Hematopoietic multipotent progenitor cell (in vitro differentiated cells): ENCODE data around the gene CNTNAP5. TPM values are rescaled to one million over a fixed set of nuclear protein-coding genes. Genes with fewer than 3 reads are reported as not detected.

Experiments
- DNase-seq, 3 donors: peaks; one replicate each; pipeline ENCODE4 v3.0.0-alpha.2; 2011 to 2015; ENCODE audit warnings: low read depth in 2 of 3, low spot score in 2 of 3
- total RNA-seq: library from RNA; depleted of rRNA; stranded (reverse); fragments of >200 nt; gene quantifications from one replicate; pipeline ENCODE4 v1.2.3, GENCODE V29; 2012

CNTNAP5 gene
- total RNA-seq, 1 donor, result 0.27 TPM

DNA sequence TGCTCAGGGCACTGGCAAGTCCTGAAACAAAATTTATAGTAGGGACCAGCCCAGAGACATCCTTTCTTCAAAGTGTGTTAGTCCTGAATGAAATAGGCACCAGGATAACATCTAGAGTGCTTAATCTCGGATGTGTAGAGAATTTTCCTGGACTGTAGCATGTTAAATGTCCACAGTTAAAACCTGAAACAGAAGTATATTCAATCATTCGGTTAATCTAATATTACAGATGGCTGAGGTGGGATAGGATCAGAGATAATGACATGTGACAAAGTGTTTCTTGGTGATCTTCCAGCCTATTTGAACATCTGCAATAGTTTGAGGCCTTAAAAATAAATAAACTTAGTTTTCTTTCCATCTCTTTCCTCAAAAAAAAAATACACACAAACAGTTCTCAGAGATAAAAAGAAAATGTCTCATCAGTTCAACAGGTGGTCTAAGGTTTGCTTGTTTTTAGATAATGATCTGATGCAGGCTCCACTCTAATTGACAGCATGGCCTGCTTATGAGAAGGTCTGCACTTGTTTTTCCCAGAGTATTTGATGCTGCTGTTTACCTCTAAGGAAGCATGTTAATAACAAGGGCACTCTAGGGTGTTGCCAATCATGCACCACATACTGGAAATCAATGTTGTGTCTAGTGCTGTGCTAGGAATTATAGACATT is 25.9 kb downstream of the CNTNAP5 start:
- DNase-seq, result no peak

GRCh38 chr2:124053796-124054195 is 28.7 kb downstream of the CNTNAP5 start:
- no peak for DNase-seq

- DNase-seq, result no peak
Observed at GRCh38 chr2:124063596-124063995, 38.5 kb downstream of the CNTNAP5 start.

DNA sequence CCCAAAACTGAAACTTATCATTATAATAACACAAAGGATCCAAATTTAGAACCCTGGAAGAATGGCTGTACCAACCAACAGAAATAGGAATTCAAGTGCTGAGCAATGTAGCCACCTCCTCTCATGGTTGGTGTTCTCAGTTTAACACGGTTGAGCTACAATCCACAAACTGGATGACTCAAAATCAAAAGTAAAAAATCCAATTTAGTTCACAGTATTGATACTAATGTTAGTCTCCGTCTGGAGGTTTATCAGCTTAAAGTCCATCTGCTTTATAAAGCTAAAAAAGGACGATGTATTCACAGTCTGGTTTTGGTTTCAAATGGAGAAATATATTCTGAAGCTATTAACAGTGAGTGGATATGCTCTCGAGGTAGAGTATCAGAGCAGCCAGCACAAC is 40.5 kb downstream of the CNTNAP5 start:
- DNase-seq, result no peak

DNA sequence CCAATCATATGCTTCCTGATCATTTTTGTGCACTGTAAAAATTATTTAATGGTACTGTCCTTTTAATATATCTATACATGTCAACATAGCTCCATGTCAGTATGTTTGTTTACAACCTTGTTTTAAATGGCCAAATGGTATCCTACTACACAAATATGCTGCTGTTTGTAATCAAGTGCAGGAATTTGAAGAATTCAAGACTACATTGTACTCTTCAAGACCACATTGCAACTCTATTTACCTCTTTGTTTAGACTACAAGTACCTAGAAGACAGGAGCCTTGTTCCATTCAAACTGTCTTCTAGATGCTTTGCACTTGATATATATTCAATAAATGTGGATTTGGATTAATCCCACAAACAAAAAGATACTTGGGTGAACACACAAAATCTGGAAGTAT is 41.7 kb downstream of the CNTNAP5 start:
- DNase-seq, result no peak

- DNase-seq, result no peak
Observed at GRCh38 chr2:124079045-124079444, 54.0 kb downstream of the CNTNAP5 start.

GRCh38 chr2:124080281-124081153 is 55.4 kb downstream of the CNTNAP5 start:
- no peak for DNase-seq

DNA sequence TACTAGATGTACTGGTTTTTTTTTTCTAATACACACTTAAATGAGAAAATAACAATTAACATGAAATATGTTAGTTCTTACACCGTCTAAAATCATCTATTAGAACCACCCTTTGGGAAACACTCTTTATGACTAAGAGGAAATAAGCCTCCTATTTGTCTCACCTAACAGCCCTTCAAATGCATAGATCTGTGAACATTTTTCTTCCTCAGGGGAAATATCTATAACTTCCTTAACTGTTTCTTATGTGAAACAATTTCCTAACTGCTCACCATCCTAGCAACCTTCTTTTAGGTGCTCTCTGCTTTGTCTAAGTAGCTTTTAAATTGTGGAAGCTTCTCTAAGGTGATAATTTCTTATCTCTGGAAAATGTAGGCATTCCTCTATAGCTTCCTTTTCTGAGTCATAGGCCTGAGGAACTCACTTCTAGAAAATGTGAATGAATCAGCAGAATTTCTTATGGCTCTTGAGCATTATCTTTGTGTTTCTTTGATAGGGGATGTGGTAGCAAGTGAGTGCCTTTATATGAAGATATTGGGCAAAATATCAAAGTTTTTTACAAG is 56.1 kb downstream of the CNTNAP5 start:
- DNase-seq, result peak in 2 of 3 donors; percentile 7 to 22

- no peak for DNase-seq
Observed at GRCh38 chr2:124088616-124089015, 63.5 kb downstream of the CNTNAP5 start.

DNA sequence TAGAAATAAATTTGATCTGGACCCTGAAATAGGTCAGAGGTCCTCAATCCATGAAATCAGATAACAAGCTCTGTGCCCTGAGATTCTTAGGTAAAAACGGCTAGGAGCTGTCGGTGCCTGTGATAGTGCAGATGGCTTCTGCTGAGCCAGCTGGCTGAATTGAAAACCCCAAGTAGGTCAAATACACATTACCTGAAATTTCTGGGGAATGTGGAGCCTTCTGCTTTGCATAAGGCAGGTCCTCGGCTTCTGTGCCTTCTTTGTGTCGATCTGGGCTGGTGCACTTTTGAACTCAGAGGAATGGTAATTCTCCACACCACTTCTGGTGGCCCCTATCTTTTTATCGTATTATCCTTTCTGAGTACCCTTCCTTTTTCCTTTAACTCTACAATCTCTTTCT is 66.6 kb downstream of the CNTNAP5 start:
- no peak for DNase-seq

GRCh38 chr2:124092651-124093050 is 67.6 kb downstream of the CNTNAP5 start:
- no peak for DNase-seq

DNA sequence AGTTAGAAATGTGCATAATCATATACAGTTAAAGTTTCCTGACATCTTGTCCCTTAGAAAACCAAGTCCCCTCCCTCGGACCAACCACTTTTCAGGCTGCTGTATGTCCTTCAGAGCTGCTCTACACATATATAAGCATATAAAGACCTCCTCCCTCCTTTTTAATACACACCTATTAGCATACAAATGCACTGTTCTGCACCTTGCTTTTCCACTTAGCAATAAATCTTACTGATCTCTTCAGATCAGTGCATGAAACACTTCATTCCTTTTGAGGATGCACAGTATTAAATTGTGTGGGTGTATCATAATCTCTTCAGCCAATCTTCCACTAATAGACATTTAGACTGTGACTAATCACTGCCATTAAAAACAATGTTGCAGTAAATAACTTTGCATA is 79.8 kb downstream of the CNTNAP5 start:
- no peak for DNase-seq

GRCh38 chr2:124112206-124112605 is 87.1 kb downstream of the CNTNAP5 start:
- no peak for DNase-seq

DNA sequence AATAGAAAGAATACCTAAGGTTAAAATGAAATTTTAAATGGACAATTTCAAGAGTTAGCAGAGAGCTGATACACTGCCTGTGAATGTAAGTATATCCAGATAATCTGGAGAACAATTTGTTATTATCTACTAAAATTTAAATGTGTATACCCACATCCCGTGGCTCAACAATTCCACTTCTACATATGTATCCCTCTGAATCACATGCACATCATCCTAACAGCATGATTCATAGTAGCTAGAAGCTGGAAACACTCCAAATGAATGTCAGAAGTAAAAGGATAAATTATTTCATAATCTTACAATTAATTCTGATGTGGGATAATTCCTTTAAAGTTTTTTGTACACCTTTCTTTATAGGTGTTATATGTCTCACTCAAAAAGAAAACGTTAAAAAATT is 87.9 kb downstream of the CNTNAP5 start:
- no peak for DNase-seq

GRCh38 chr2:124120246-124120645 is 95.2 kb downstream of the CNTNAP5 start:
- no peak for DNase-seq

DNA sequence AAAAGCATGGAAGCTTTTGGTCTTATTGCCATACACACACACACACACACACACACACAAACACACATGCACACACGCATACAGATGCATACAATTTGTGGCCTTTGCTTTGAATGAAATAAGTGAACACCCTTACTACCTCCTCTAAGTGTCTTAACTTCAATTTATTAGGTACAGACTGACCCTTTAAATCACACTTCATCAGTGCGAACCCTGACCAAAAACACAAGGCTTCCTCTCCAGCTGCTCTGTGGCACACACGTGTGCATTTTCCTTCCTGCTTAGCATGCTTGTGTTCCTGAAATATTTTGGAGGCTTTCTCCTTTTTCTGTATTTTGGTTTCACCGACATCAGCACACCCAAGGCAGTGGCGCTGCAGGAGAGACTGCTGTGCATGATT is 96.0 kb downstream of the CNTNAP5 start:
- DNase-seq, result no peak

DNA sequence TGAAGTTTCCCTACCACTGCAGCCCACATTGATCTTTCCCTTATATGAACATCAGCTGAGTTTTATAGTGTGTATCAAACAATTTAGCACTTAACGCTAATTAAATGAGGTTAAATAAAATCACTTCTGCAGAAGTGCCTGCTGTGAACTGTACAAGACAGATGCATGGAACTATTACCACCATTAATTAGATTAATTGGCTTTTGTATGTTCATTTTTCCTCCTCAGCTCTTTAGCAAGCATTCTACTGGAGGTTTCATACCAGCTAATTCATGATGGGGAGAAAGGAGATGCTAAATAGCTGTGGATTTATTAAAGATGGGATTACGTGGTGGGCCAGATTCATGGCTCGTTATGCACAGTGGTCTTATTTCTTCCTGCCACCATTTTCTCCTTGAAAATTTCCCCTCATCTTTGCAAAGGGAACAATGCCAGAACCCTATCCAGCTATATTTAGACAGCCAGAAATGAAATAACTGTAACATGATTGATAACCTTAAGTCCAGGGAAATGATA is 96.7 kb downstream of the CNTNAP5 start:
- DNase-seq, result no peak

DNA sequence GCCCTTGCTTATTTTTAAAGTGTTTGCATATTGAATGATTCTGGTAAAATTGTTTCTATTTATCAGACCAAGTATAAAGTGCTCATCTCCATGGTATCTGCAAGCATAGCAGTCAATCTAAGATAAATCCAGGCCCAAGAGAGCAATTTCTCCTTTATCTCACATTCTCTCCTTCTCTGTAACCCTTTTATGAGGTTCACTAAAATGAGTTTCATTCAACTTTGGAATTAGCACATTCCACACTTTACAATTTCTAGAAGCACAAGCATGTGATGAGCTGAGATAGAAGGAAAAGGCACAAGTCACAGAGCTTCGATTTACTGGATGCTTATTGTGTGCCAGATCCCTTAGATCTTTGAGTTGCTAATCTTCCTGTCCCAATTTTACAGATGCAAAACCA is 97.3 kb downstream of the CNTNAP5 start:
- no peak for DNase-seq

DNA sequence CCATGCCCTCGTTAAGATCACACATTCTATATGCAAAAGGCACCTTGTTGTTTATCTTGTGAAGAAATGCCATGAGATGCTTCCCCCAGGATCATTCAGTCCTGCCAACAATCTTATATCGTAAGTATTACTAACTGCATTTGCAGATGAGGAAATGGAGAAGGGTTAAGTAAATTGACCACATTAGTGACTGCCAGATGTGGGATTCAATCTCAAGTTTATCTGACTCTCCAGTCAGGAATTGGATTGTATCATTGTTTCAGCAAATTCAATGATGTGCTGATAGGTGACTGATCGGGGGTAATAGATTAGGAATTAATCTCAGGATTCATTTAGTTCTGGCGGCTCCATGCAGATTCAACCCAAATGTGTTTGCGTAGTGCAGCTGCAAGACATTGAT is 106.2 kb downstream of the CNTNAP5 start:
- no peak for DNase-seq

DNA sequence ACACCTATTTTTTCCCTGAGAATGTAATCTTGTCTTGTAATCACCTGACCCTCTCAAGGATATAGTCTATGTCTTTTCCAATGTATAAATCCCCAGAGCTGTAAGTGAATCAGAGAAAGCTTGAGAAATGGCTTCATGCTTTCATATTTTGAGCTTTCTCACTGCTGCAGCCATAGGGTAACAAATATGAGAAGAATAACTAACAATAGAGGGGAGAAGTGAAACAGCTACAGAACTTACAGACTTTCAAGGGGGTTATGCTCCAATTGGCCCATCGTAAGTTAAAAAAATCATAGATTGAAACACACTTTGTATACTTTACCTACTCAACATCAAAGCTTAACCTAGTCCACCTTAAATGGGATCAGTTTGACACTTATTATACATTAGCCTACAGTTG is 111.0 kb downstream of the CNTNAP5 start:
- DNase-seq, result no peak

- DNase-seq, result no peak
Observed at GRCh38 chr2:124138076-124138475, 113.0 kb downstream of the CNTNAP5 start.

DNA sequence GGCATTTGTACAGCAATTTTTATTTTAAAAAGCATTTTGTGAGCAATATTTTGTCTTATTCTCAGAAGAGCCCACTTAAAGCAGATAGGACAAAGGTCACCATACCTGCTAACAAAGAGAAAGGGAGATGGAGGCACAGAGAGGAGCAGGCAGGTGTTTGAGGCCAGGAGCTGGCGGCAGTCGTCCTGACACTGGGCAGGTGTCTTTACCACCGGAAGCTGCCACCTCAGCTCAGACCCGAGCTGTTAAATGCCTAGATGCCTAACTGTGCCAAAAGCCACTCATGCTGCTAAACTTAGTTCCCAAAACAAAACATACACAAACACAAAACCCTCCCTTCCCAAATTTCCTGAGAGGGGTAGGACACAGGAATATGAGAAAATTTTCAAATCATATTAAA is 120.9 kb downstream of the CNTNAP5 start:
- no peak for DNase-seq
